Measurements from ENCODE around the gene HFM1. TPM values are rescaled to one million over a fixed set of nuclear protein-coding genes. Genes with fewer than 3 reads are reported as not detected.
A peak's percentile ranks its signal among the peaks of the same experiment; 100 is the strongest.

HFM1 gene
- total RNA-seq, 2 donors from 2014 or later = 0.18 to 4.8 TPM

- H3K27me3 ChIP-seq (replicated peaks; ENCODE audit: insufficient read depth) = no peaks in the 10 kb centered on the region
- H3K4me1 ChIP-seq (replicated peaks) = no peaks in the 10 kb centered on the region
- DNase-seq (ENCODE audit: low spot score) = no peak
- H3K27ac ChIP-seq = no peak overlapping the region
- intact Hi-C loops (cut with DNase I) = loop anchor here (5.0 to 10.0 kb wide), 2 partner anchors 103 to 120 kb away; partner anchors contain the start of gene CDC7
- no peaks in the 10 kb centered on the region for H3K36me3 ChIP-seq
- WGBS = 29% methylated on average over 3 of the region's 3 CpGs
- TF ChIP-seq CTCF (IDR thresholded peaks at IDR 0.05) (peak in 3 of 4 experiments; percentile 23 to 27 (median 26)), POLR2A (IDR thresholded peaks at IDR 0.05) (no peak)
- H3K9me3 ChIP-seq = no peaks in the 10 kb centered on the region
- H3K4me3 ChIP-seq = no peak overlapping the region
These were observed 2.6 kb downstream of the HFM1 start for GRCh38 chr1:91402023-91402422.

GRCh38 chr1:91400133-91400725 lies 4.4 kb downstream of the HFM1 start:
- no peak overlapping the region for H3K27ac ChIP-seq
- no peaks in the 10 kb centered on the region for H3K27me3 ChIP-seq (replicated peaks; ENCODE audit: insufficient read depth)
- TF ChIP-seq POLR2A (IDR thresholded peaks at IDR 0.05) (no peak), CTCF (IDR thresholded peaks at IDR 0.05) (no peak), POLR2AphosphoS5 (IDR thresholded peaks at IDR 0.05) (no peak)
- no peaks in the 10 kb centered on the region for H3K4me1 ChIP-seq (replicated peaks)
- DNase-seq (ENCODE audit: low spot score) = no peak
- intact Hi-C loops (cut with DNase I) = loop anchor here (5.0 to 10.0 kb wide), 2 partner anchors 105 to 118 kb away; partner anchors contain the start of gene CDC7
- no peaks in the 10 kb centered on the region for H3K9me3 ChIP-seq
- no peak overlapping the region for H3K4me3 ChIP-seq
- WGBS = 76% methylated on average over 6 of the region's 6 CpGs
- no peaks in the 10 kb centered on the region for H3K36me3 ChIP-seq

- intact Hi-C loops (cut with DNase I) = no loop called here
- TF ChIP-seq POLR2AphosphoS5 (IDR thresholded peaks at IDR 0.05) = no peak
- no peak for TF ChIP-seq POLR2A (IDR thresholded peaks at IDR 0.05)
- no peak for TF ChIP-seq CTCF (IDR thresholded peaks at IDR 0.05)
- Histone ChIP-seq H3K27me3 (replicated peaks; ENCODE audit: insufficient read depth) (no peaks in the 10 kb centered on the region), H3K4me3 (no peak overlapping the region), H3K36me3 (no peaks in the 10 kb centered on the region), H3K27ac (no peak overlapping the region), H3K4me1 (replicated peaks) (no peaks in the 10 kb centered on the region), H3K9me3 (no peaks in the 10 kb centered on the region)
- DNase-seq (ENCODE audit: low spot score) = no peak
- 38% methylated on average over 1 of the region's 1 CpG for WGBS
These were observed 6.3 kb downstream of the HFM1 start for GRCh38 chr1:91398291-91398690.

- Histone ChIP-seq H3K27ac (no peak overlapping the region), H3K27me3 (replicated peaks; ENCODE audit: insufficient read depth) (no peaks in the 10 kb centered on the region), H3K36me3 (no peaks in the 10 kb centered on the region), H3K9me3 (no peaks in the 10 kb centered on the region), H3K4me3 (no peak overlapping the region), H3K4me1 (replicated peaks) (no peaks in the 10 kb centered on the region)
- TF ChIP-seq POLR2AphosphoS5 (IDR thresholded peaks at IDR 0.05) (no peak), CTCF (IDR thresholded peaks at IDR 0.05) (no peak), POLR2A (IDR thresholded peaks at IDR 0.05) (no peak)
- intact Hi-C loops (cut with DNase I) = no loop called here
- DNase-seq (ENCODE audit: low spot score) = no peak
- WGBS = 52% methylated on average over 4 of the region's 4 CpGs
These were observed 7.0 kb downstream of the HFM1 start for GRCh38 chr1:91397605-91398004.

GRCh38 chr1:91393042-91393441 lies 11.6 kb downstream of the HFM1 start:
- no peaks in the 10 kb centered on the region for H3K27me3 ChIP-seq (replicated peaks; ENCODE audit: insufficient read depth)
- TF ChIP-seq CTCF (IDR thresholded peaks at IDR 0.05) = no peak
- no peak for TF ChIP-seq POLR2A (IDR thresholded peaks at IDR 0.05)
- no peak for TF ChIP-seq POLR2AphosphoS5 (IDR thresholded peaks at IDR 0.05)
- no peaks in the 10 kb centered on the region for H3K4me1 ChIP-seq (replicated peaks)
- DNase-seq (ENCODE audit: low spot score) = no peak
- no peak overlapping the region for H3K4me3 ChIP-seq
- H3K9me3 ChIP-seq = no peaks in the 10 kb centered on the region
- no peaks in the 10 kb centered on the region for H3K36me3 ChIP-seq
- intact Hi-C loops (cut with DNase I) = no loop called here
- 88% methylated on average over 1 of the region's 1 CpG for WGBS
- no peak overlapping the region for H3K27ac ChIP-seq

Data from prostate gland (tissue), 2 donors.